ENCODE data around the gene RPS29. TPM values are rescaled to one million over a fixed set of nuclear protein-coding genes. Genes with fewer than 3 reads are reported as not detected.

The RPS29 gene
- total and polyA plus RNA-seq, 9 of the 15 experiments (the other 6 are each of a cell fraction or from before 2014, with no cell fraction given) = 1,545 to 5,012 (median 2,448) TPM

DNA sequence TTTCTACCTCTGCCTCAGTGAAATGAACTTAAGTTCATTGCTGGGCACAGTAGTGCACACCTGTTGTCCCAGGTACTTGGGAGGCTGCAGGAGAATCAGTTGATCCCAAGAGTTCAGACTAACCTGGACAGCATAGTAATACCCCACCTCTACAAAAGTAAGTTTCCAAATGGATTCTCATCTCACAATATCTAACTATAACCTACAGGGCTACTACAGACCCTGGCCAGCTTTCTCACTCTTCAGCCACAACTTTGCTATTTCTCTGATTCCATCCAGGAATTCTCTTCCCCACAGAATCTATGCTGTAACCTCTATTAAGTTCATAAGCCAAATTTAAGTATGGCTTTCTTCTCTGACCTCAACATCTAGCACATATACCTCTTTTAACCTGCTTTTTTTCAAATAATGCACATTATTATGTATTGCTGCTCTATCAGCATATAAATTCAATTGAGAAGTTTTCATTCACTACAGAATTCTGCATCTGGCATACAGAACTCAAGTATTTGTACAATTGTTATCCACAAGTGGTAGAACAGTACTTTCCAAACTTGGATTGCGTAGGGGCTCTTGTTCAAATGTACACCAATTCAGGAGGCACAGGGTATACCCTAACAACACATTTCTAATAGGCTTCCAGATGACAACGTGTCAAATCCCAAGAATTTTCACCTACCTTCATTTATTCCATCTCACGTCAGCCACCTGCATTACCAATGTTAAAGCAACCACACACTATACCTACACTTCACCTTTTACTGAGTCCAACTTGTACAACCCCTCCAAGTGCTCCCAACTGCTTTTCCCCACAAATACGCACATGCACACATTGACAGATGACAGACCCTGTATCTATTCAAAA lies 3.8 kb downstream of the RPS29 start:
- ChIA-PET POLR2A (no interaction called here), CTCF (ENCODE audit: low intra/inter-chr PET ratio) (no interaction called here)
- 68% methylated on average over 4 of the region's 4 CpGs for WGBS (ENCODE audit: insufficient coverage, low coverage, missing lambda C conversion rate)
- H3K27ac ChIP-seq (ENCODE audit: extremely low read depth, low read depth, low read length) = peak overlapping the region; percentile 37; the same call in 2 of the 3 replicates
- in situ Hi-C loops (cut with MboI) (no loop called here), intact Hi-C loops (cut with micrococcal nuclease) (no loop called here)
- peak overlapping the region in 1 of 2 experiments; percentile 99; a peak in 1 of 4 replicates for H3K9ac ChIP-seq (ENCODE audit: insufficient read depth in 1 of 2, low read depth in 2 of 2, low read length in 2 of 2)
- peak overlapping the region; percentile 23 for H3K4me2 ChIP-seq (ENCODE audit: insufficient read depth, low read length)
- DNase-seq (ENCODE audit: extremely low read depth in 1 of 4, low spot score in 3 of 4) = no peak
- H3K79me2 ChIP-seq (ENCODE audit: control insufficient read depth, insufficient read depth, low read length) = peaks cover 67% of the 10 kb centered on the region
- H3K9me3 ChIP-seq (replicated peaks; ENCODE audit: control insufficient read depth, insufficient read depth, low read depth, low read length) = no peaks in the 10 kb centered on the region
- peak overlapping the region; percentile 82; the same call in 1 of the 2 replicates for H3K4me3 ChIP-seq
- peak; percentile 3 for ATAC-seq
- FAIRE-seq = no peak
- peaks cover 55% of the 10 kb centered on the region for H3K36me3 ChIP-seq (ENCODE audit: control insufficient read depth, insufficient read depth, low read length)
- peaks cover 3% of the 10 kb centered on the region for H3K9me1 ChIP-seq (ENCODE audit: control insufficient read depth, insufficient read depth, low read length)
- BruUV-seq (replicated peaks) = no TSS peak
- peaks cover 6 to 7% of the 10 kb centered on the region in 2 experiments; a peak in 4 of 5 replicates for H3K4me1 ChIP-seq (replicated peaks in 1 of 2; ENCODE audit: control insufficient read depth in 2 of 2, insufficient read depth in 2 of 2, low read length in 2 of 2)
- no peaks in the 10 kb centered on the region for H3K27me3 ChIP-seq (ENCODE audit: control insufficient read depth in 2 of 2, insufficient read depth in 2 of 2, low read length in 2 of 2)
- no peak overlapping the region for H2AFZ ChIP-seq (ENCODE audit: low read depth, low read length)
- H4K20me1 ChIP-seq (replicated peaks; ENCODE audit: control insufficient read depth, insufficient read depth, low read length) = peaks cover 30% of the 10 kb centered on the region
- no peak for TF ChIP-seq SNRNP70 (optimal IDR thresholded peaks at IDR 0.05; ENCODE audit: low read depth, low read length)
- no peak for TF ChIP-seq KLF10 (CRISPR knock-in tag; IDR thresholded peaks at IDR 0.05)
- no peak for TF ChIP-seq KLF6 (CRISPR knock-in tag; IDR thresholded peaks at IDR 0.05; ENCODE audit: borderline replicate concordance)
- TF ChIP-seq CBX5 (IDR thresholded peaks at IDR 0.05; ENCODE audit: borderline replicate concordance, low read depth) = no peak
- TF ChIP-seq POLR2AphosphoS2 (IDR thresholded peaks at IDR 0.05; ENCODE audit: low read length) = peak; percentile 87; the same call in 1 of the 2 replicates
- peak; percentile 9; the same call in 1 of the 2 replicates for TF ChIP-seq MYNN (IDR thresholded peaks at IDR 0.05)
- no peak for TF ChIP-seq MYNN (CRISPR knock-in tag; IDR thresholded peaks at IDR 0.05)
- 0 out of 2 replicates have a peak, but pooled peaks have one; percentile 6 for TF ChIP-seq ZNF253 (CRISPR knock-in tag; conservative IDR thresholded peaks at IDR 0.05)
- TF ChIP-seq GTF2A2 (tag; IDR thresholded peaks at IDR 0.05) = no peak
- TF ChIP-seq KDM5B (IDR thresholded peaks at IDR 0.05; ENCODE audit: insufficient replicate concordance, low read depth, low read length) = peak; percentile 30
- peak; percentile 7; the same call in 1 of the 2 replicates for TF ChIP-seq STAT5A (IDR thresholded peaks at IDR 0.05; ENCODE audit: borderline replicate concordance, low read length)
- no peak for TF ChIP-seq ZNF354B (CRISPR knock-in tag; IDR thresholded peaks at IDR 0.05)
